Measurements from ENCODE around the gene GAS7. TPM values are rescaled to one million over a fixed set of nuclear protein-coding genes. Genes with fewer than 3 reads are reported as not detected.

GAS7 gene
- total RNA-seq, 1 donor from 2014 or later, result 19.5 TPM

DNA sequence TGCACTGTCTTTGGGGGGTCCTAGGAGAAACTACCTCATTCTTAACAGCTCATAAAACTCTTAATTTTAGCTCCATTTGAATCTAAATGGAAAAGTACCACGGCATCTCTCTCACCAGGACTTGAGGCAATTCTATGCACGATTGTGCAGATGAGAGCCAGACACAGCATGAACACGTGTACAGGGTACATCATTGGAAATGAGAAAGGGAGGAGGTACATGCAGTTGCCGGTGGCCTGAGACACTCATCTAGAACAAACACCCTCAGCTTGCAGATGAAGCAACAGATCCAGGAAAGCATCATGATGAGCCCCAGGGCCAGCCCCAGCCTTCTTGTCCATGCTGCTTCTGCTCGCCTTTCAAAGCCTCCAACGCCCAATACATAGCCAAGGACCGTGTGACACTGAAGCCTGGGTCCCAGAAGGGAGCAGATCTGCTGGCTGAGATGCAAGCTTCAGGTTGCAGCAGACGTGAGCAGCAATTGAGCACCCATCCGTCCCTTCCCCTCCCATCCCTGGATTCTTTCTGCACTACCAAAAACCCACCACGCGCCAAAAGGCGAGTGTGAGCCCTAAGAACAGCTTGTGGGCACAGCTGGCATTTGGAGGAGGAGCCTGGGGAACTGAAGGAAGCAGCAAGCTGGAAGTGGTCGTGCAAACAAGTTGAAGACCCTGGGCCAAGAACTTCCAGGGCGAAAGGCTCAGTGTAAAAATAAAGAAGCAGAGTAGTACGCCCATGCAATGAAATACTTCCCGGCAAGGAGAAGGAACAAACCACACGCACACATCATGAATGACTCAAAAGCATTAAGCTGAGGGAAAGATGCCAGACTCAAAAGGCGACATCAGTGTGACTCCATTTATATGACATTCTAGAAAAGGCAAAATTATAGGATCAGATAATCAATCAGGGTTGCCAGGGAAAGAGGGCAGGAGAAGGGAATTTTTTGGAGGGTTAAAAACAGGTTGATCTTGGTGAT is 286.0 kb downstream of the GAS7 start:
- H3K9me3 Mint-ChIP-seq, result no peaks in the 10 kb centered on the region
- no peak for TF ChIP-seq CTCF (conservative IDR thresholded peaks at IDR 0.05)
- H3K4me1 Mint-ChIP-seq (ENCODE audit: unreplicated experiment), result peaks cover 8% of the 10 kb centered on the region
- no peak overlapping the region for H3K4me3 Mint-ChIP-seq
- DNase-seq (ENCODE audit: extremely low spot score, unreplicated experiment), result no peak
- no peak overlapping the region for H3K27ac Mint-ChIP-seq
- H3K27me3 Mint-ChIP-seq, result peaks cover 9% of the 10 kb centered on the region
- peaks cover 5% of the 10 kb centered on the region for H3K36me3 Mint-ChIP-seq

- no peak overlapping the region for H3K27ac Mint-ChIP-seq
- peaks cover 5% of the 10 kb centered on the region for H3K36me3 Mint-ChIP-seq
- DNase-seq (ENCODE audit: extremely low spot score, unreplicated experiment), result no peak
- no peak overlapping the region for H3K4me3 Mint-ChIP-seq
- peaks cover 9% of the 10 kb centered on the region for H3K27me3 Mint-ChIP-seq
- no peak for TF ChIP-seq CTCF (conservative IDR thresholded peaks at IDR 0.05)
- peaks cover 8% of the 10 kb centered on the region for H3K4me1 Mint-ChIP-seq (ENCODE audit: unreplicated experiment)
- no peaks in the 10 kb centered on the region for H3K9me3 Mint-ChIP-seq
These were observed 287.3 kb downstream of the GAS7 start for GRCh38 chr17:9911089-9911488.

DNA sequence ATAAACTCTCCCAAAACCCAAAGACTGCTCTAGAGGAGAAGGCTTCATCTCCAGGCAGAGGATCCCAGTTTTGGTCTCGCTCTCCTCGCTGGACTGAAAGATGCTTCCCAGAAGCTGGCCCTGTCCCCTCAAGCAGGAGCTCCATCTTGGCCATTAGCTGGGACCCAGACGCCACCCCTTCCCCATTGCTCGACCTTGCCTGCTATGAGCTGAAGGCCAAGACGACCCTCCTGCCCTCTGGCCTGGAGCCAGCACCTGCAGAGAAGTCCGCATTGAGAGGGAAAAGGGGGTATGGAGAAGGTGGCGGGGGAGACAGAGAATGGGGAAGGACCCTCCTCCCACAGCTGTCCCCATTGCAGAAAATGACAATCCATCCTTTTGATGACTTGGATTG is 289.8 kb downstream of the GAS7 start:
- H3K4me1 Mint-ChIP-seq (ENCODE audit: unreplicated experiment), result peaks cover 8% of the 10 kb centered on the region
- no peak overlapping the region for H3K27ac Mint-ChIP-seq
- no peaks in the 10 kb centered on the region for H3K9me3 Mint-ChIP-seq
- no peak for DNase-seq (ENCODE audit: extremely low spot score, unreplicated experiment)
- H3K36me3 Mint-ChIP-seq, result peaks cover 5% of the 10 kb centered on the region
- no peak for TF ChIP-seq CTCF (conservative IDR thresholded peaks at IDR 0.05)
- H3K27me3 Mint-ChIP-seq, result peaks cover 9% of the 10 kb centered on the region
- no peak overlapping the region for H3K4me3 Mint-ChIP-seq

DNA sequence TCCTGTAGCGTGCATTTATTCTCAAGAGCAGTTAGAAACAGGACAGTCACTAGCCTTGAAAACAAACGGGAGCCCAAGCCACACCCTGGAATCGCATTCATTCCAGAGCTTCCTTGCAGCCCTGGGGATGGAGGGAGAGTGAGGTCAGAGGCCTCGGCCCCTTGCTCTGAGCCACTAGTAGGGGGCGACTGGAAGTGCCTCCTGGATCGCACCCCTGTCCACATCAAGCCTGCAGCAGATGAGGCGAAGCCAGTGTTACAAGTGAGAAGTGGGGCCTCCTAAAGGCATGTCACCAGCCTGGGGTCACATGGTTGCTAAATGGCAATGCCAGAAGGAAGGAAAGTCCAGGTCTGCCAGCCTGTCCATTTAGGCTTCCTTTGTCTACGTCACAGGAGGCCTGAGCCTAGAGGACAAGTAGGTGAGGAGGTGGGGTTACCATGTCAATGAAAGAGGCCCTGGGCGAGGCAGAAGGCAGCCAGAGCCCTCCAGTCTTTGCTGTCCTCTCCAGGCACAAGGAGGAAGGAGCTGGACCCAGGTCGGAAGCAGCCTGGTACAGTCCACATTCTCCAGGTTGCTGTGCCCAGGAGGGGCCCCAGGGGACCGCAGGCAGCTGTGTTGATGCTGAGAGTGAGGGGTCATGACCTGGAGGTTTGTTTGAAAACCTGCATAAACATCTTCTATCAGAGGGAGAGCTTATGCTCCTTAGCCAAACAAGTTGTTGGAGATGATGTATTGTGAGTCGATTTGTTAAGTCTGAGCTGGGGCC is 290.3 kb downstream of the GAS7 start:
- Mint-ChIP-seq H3K27ac (no peak overlapping the region), H3K4me1 (ENCODE audit: unreplicated experiment) (peaks cover 8% of the 10 kb centered on the region), H3K9me3 (no peaks in the 10 kb centered on the region), H3K4me3 (no peak overlapping the region), H3K36me3 (peaks cover 5% of the 10 kb centered on the region), H3K27me3 (peaks cover 9% of the 10 kb centered on the region)
- no peak for DNase-seq (ENCODE audit: extremely low spot score, unreplicated experiment)
- TF ChIP-seq CTCF (conservative IDR thresholded peaks at IDR 0.05), result no peak

GRCh38 chr17:9907131-9907530 is 291.3 kb downstream of the GAS7 start:
- peaks cover 10% of the 10 kb centered on the region for H3K4me1 Mint-ChIP-seq (ENCODE audit: unreplicated experiment)
- DNase-seq (ENCODE audit: extremely low spot score, unreplicated experiment), result no peak
- peaks cover 4% of the 10 kb centered on the region for H3K36me3 Mint-ChIP-seq
- H3K27ac Mint-ChIP-seq, result no peak overlapping the region
- no peak for TF ChIP-seq CTCF (conservative IDR thresholded peaks at IDR 0.05)
- no peak overlapping the region for H3K4me3 Mint-ChIP-seq
- H3K27me3 Mint-ChIP-seq, result peaks cover 9% of the 10 kb centered on the region
- no peaks in the 10 kb centered on the region for H3K9me3 Mint-ChIP-seq

Measured in type B pancreatic cell (in vitro differentiated cells).